ENCODE results near the gene RTN1. TPM values are rescaled to one million over a fixed set of nuclear protein-coding genes. Genes with fewer than 3 reads are reported as not detected.

The RTN1 gene
- total RNA-seq, 4 donors from 2014 or later: 2.4 to 4.9 (median 4.6) TPM; not detected in 1

DNA sequence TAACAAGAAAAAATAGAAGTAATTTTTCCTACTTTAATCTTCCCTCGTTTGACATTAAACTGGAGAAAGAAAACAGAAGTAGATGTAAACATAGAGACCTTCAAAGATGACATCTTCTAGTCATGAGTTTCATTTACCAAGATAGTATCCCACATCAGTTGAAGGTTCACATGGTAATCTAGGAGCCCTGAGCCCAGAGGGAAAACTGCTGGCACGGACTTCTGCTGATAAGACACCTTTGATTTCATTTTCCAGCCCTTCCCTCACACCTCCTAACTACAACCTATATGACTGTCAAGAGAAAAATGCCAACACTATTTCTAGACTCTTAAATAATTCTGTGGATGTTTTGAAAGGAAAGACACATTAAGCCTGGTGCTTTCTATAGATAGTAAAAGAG lies 247.9 kb downstream of the RTN1 start:
- H3K36me3 ChIP-seq: no peaks in the 10 kb centered on the region
- TF ChIP-seq, protein P1, sequence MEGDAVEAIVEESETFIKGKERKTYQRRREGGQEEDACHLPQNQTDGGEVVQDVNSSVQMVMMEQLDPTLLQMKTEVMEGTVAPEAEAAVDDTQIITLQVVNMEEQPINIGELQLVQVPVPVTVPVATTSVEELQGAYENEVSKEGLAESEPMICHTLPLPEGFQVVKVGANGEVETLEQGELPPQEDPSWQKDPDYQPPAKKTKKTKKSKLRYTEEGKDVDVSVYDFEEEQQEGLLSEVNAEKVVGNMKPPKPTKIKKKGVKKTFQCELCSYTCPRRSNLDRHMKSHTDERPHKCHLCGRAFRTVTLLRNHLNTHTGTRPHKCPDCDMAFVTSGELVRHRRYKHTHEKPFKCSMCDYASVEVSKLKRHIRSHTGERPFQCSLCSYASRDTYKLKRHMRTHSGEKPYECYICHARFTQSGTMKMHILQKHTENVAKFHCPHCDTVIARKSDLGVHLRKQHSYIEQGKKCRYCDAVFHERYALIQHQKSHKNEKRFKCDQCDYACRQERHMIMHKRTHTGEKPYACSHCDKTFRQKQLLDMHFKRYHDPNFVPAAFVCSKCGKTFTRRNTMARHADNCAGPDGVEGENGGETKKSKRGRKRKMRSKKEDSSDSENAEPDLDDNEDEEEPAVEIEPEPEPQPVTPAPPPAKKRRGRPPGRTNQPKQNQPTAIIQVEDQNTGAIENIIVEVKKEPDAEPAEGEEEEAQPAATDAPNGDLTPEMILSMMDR (IDR thresholded peaks at IDR 0.05): no peak
- TF ChIP-seq EP300 (IDR thresholded peaks at IDR 0.05; ENCODE audit: low read depth) (no peak), POLR2A (IDR thresholded peaks at IDR 0.05) (no peak), POLR2AphosphoS5 (IDR thresholded peaks at IDR 0.05) (no peak)
- intact Hi-C loops (cut with DNase I; ENCODE audit: low total_unique reads) (no loop called here), in situ Hi-C loops (cut with MboI; ENCODE audit: low pct_ligation_motif_present in 1 of 4, low pct_unique_long_range_greater_than_20kb in 1 of 4, low sequenced_read_pairs in 3 of 4) (no loop called here)
- H3K27me3 ChIP-seq: peaks cover 14% of the 10 kb centered on the region
- H3K4me1 ChIP-seq: no peaks in the 10 kb centered on the region
- H3K4me3 ChIP-seq: no peak overlapping the region
- WGBS, 2 donors (ENCODE audit: low coverage in 1 of 2): 29 to 37% methylated on average over 2 of the region's 2 CpGs
- H3K27ac ChIP-seq: no peak overlapping the region
- no peaks in the 10 kb centered on the region for H3K9me3 ChIP-seq
- no peak for DNase-seq

DNA sequence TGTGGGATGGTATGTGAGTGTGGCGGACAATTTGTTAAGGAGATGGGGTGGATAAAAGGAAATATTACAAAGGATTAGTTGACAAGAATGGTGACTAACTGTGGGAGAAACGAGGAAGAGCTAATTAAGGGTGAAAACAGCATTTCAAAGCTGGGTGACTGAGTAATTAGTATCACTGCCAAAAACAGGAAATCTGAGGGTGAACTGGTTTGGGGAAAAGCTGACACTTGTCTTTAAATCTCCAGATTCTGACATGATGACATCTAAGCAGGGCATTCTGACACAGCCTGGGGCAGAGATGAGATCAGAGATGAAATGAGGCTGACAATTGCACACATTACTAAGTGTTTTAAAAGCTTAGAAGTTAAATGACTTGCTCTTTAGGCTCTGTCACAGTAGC lies 251.5 kb downstream of the RTN1 start:
- H3K4me3 ChIP-seq: no peak overlapping the region
- no peaks in the 10 kb centered on the region for H3K27me3 ChIP-seq
- H3K36me3 ChIP-seq: no peaks in the 10 kb centered on the region
- no peaks in the 10 kb centered on the region for H3K4me1 ChIP-seq
- intact Hi-C loops (cut with DNase I; ENCODE audit: low total_unique reads) (no loop called here), in situ Hi-C loops (cut with MboI; ENCODE audit: low pct_ligation_motif_present in 1 of 4, low pct_unique_long_range_greater_than_20kb in 1 of 4, low sequenced_read_pairs in 3 of 4) (no loop called here)
- H3K9me3 ChIP-seq: no peaks in the 10 kb centered on the region
- TF ChIP-seq POLR2A (IDR thresholded peaks at IDR 0.05) (no peak), EP300 (IDR thresholded peaks at IDR 0.05; ENCODE audit: low read depth) (no peak), POLR2AphosphoS5 (IDR thresholded peaks at IDR 0.05) (no peak)
- TF ChIP-seq, protein P1 (IDR thresholded peaks at IDR 0.05): no peak
- WGBS, 2 donors (ENCODE audit: low coverage in 1 of 2): 51 to 70% methylated on average over 2 of the region's 2 CpGs
- no peak for DNase-seq
- H3K27ac ChIP-seq: no peak overlapping the region

DNA sequence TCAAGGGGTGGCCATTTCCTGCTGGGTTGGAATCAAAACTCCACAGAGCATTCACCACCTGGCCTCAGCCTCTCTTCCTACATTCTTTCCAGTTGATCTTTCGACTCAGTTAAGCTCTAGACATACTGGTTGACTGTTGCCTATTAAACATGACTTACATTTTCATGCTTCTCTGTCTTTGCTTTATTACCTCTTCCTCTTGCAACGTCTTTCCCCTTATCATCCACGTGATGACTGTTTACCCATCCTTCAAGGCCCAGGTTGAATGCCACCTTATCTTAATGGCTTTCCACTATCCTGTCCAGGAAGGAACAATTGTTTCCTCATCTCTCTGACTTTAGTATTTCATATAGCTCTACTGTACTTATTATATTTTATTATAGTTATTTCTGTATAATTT lies 269.5 kb downstream of the RTN1 start:
- H3K27ac ChIP-seq: peak overlapping the region in 2 of 4 donors; percentile 36 to 46
- in situ Hi-C loops (cut with MboI; ENCODE audit: low pct_ligation_motif_present in 1 of 4, low pct_unique_long_range_greater_than_20kb in 1 of 4, low sequenced_read_pairs in 3 of 4): no loop called here
- H3K9me3 ChIP-seq: no peaks in the 10 kb centered on the region
- no peak overlapping the region for H3K4me3 ChIP-seq
- peak in 1 of 3 donors; percentile 13 for TF ChIP-seq POLR2AphosphoS5 (IDR thresholded peaks at IDR 0.05)
- TF ChIP-seq, protein P1 (IDR thresholded peaks at IDR 0.05): no peak
- TF ChIP-seq POLR2A (IDR thresholded peaks at IDR 0.05): no peak
- TF ChIP-seq EP300 (IDR thresholded peaks at IDR 0.05; ENCODE audit: low read depth): no peak
- no peak for DNase-seq
- no peaks in the 10 kb centered on the region for H3K36me3 ChIP-seq
- intact Hi-C loops (cut with DNase I; ENCODE audit: low total_unique reads): no loop called here
- 25 to 34% methylated on average over 3 of the region's 3 CpGs for WGBS, 2 donors (ENCODE audit: low coverage in 1 of 2)
- H3K27me3 ChIP-seq: no peaks in the 10 kb centered on the region
- peaks cover 0 to 10% (median 0%) of the 10 kb centered on the region in 4 donors for H3K4me1 ChIP-seq

DNA sequence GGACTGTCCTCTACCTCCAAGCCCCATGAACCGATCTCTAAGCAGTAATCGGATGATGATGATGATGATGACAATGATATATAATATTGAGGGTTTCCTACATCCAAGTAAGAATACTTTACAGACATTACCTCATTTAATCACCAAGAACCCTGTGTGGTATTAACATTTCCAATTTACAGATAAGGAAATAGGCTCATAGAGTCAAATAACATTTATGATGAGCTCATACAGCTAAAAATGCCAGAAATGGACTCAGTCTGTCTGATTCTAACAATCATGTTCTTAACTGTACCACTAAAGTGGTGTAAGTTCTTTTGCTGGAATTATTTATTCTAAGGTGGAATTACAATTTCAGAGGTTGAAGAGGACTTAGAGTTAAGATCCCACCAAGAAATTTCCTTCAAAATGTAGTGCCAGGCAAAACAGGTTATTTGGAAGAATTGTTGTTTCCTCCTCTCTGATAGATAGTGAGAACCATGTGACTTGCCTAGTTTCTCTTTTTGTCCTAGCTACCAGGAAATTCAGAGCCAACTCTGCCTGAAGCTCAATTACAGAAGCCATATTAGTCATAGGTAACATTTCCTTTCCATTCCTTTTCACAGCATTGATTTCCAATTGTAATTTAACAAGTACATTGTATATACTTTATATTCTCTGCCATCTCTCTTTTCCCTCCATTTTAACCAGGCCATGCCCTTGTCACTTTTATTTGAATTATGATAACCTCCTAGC lies 270.2 kb downstream of the RTN1 start:
- in situ Hi-C loops (cut with MboI; ENCODE audit: low pct_ligation_motif_present in 1 of 4, low pct_unique_long_range_greater_than_20kb in 1 of 4, low sequenced_read_pairs in 3 of 4) (no loop called here), intact Hi-C loops (cut with DNase I; ENCODE audit: low total_unique reads) (no loop called here)
- Histone ChIP-seq H3K9me3 (no peaks in the 10 kb centered on the region), H3K4me3 (no peak overlapping the region), H3K27me3 (no peaks in the 10 kb centered on the region), H3K4me1 (peaks cover 0 to 10% (median 0%) of the 10 kb centered on the region in 4 donors), H3K36me3 (no peaks in the 10 kb centered on the region), H3K27ac (peak overlapping the region in 2 of 4 donors; percentile 36 to 46)
- no peak for DNase-seq
- WGBS, 2 donors (ENCODE audit: low coverage in 1 of 2): 77 to 90% methylated on average over 2 of the region's 2 CpGs
- TF ChIP-seq, protein P1 (IDR thresholded peaks at IDR 0.05): no peak
- no peak for TF ChIP-seq POLR2A (IDR thresholded peaks at IDR 0.05)
- no peak for TF ChIP-seq POLR2AphosphoS5 (IDR thresholded peaks at IDR 0.05)
- TF ChIP-seq EP300 (IDR thresholded peaks at IDR 0.05; ENCODE audit: low read depth): no peak

Measured in transverse colon (tissue), 4 donors.